Activated CD8-positive, alpha-beta memory T cell treated with anti-CD3 and anti-CD28 coated beads, Interleukin-2, amount 50 U/mL, for 4 hours (primary cell): ENCODE results near the gene MSI2.

Source experiments
- DNase-seq: peaks from one replicate; pipeline ENCODE4 v3.0.0-alpha.2; 2020

MSI2 gene

DNA sequence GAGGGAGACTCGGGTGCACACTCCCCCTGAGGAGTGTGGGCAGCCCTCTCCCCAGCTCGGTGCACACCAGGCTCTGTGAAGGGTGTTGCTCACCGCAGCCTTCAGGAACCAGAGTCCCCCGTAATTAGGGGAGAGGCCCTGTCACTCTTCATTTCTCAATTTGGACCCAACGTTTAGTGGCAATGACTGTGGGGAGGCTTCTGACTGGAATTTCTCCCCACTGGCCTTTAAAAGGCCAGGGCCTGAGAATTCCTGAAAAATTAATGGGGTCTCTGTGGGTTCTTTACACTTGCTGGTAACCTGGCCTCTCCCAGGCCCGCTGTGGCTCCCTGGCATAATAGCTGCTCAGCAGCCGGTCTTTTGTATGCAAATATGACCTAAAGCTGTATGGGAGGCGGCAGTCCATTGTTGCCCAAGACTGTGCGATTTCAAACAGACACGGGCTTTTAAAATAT, 209.7 kb downstream of the MSI2 start:
- DNase-seq: no peak

DNA sequence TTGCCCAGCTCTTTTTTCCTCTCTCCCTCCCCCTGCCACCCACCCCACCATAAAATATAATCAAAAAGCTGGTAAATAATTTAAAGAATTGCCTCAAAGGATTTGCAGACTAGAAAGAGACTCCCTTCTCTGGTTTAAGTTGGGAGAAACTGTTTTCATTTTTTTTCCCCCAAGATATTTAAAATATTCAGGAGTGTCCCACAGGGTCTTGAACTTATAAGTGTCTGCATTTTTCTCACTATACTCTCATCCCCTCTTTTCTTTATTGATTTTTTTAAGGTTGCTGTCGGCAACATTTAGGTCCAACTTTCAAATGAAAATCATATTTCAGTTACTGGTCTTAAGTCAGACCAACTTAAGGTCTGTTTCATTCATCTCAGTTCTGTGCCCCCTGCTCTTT, 210.2 kb downstream of the MSI2 start:
- DNase-seq: no peak

- no peak for DNase-seq
Observed at GRCh38 chr17:57467226-57467625, 210.9 kb downstream of the MSI2 start.

- DNase-seq: no peak
Observed at GRCh38 chr17:57467801-57468200, 211.5 kb downstream of the MSI2 start.

GRCh38 chr17:57468932-57469775, 212.8 kb downstream of the MSI2 start:
- DNase-seq: no peak

- no peak for DNase-seq
Observed at GRCh38 chr17:57470906-57471305, 214.6 kb downstream of the MSI2 start.

- no peak for DNase-seq
Observed at GRCh38 chr17:57471868-57472368, 215.6 kb downstream of the MSI2 start.

DNA sequence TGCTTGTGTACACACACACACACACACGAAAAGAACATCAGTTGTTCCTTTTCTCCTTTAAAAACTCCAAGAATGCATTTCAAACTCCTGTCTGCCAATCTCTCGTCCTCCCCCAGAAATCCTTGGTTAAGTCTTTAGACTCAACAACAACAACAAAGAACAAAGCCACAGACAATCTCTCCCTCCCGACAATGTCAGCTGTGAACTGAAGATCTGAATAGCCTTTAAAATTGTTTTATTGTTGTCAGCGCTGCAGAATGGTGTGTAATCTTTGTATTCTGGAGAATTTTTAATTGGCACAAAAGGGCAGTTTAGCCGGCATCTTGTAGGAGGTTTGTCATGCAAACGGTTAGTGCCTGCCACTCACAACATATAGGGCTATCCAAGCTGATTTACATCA, 219.5 kb downstream of the MSI2 start:
- no peak for DNase-seq

DNA sequence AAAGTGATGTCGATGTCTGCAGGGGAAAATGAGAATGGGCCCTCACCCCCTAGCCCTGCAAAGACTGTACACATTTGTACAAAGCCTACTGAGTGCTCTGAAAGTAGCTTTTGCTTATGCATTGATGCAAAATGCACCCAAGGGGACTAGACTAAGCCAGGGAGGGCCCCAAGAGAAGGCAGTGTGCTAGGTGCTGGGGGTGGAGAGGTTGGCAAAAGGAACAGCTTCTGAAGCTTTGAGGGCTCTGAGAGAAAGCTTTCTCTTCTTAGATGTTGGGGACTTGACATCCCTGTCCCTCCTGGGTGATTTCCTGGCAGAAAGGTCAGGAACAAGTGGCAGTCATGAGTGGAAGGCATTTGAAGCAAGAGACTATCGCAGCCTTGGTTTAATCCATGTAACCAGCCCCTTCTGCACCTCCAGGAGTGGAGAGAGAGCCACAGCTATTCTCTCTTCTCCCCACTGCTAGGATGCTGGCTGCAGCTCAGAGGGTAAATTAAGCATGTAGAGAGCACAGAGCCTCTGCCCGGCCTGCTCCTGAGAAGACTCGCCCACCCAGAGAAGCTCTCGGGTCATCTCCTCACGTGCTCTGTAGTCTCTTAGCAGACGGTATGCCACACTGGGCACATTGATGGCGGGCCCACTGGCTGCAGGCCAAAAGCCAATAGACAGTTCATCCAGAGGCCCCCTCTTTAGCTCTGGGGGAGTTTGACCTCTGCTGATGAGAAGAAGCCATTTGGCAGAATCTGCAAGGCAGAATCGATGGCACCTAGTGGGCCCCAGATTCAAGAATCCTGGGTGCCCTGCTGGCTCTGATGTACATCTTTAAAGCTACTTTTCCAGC, 221.4 kb downstream of the MSI2 start:
- DNase-seq: no peak

DNA sequence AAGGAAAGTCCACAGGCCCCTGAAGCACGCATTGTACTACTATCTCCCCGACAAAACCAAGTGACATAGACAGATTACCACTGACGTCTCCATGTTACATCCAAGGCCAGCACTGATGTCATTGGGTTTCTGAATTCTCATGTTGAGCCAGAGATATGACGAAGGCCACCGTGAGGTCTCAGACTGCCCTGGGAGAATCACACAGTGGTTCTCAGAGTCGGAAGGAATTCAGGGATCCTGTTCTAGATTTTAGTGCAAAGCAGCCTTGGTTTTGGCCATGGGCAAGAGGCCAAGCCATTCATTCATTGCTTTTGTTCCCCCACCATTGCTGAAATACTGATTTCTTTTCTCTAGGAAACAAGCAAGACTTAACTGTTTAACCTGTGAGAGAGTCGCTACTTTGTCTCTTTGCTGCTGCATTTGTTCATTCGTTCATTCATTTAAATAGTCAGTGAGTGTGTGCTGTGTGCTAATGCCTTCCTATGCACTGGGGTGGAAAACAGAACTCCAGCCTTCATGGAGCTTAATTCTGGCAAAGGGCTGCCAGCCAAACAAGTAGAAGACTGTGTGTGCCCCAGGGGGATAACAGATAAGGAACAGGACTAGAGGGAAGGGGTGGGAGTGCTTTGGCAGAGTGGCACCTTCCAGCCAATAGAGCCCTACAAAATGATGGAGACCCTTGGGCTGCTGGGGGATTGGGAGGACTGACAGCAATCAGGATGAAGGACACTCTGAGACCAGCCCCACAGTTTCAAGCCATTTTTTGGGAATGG, 222.3 kb downstream of the MSI2 start:
- no peak for DNase-seq

DNA sequence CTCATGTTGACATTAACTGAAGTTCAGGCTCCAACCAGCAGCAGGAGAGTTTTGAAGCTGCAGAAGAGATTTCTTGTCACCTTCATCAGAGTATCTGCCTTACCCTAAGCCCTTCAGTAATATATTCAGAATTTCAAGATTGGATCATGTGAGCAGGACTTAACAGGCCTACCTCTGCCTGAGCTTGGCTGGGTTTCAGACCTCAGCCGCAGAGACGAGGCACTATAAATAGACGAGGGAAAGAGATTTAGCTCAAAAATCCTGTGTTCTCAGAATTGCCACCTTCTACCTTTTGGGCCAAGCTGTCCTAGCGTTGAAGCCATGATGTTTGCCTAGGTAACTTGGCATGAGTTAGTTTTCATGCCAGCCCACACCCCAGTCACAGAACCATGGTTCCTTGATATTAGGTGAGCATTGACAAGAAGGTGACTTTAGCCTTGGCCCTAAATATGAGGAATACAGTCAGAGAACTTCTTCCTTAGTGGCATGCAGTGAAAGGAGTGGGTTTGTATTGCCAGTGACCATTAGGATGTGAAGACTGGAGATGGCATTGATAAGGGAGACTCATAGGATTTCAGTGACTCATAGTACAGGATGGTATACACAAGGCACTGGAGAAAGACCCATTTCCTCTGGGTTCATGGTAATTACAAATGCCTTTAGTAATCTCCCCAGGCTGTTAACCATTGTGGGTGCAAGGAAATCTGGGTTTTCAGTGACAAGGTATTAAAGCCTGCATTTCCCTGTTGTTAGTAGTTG, 224.3 kb downstream of the MSI2 start:
- no peak for DNase-seq

- DNase-seq: no peak
Observed at GRCh38 chr17:57481910-57482391, 225.6 kb downstream of the MSI2 start.

- no peak for DNase-seq
Observed at GRCh38 chr17:57482657-57483056, 226.3 kb downstream of the MSI2 start.

DNA sequence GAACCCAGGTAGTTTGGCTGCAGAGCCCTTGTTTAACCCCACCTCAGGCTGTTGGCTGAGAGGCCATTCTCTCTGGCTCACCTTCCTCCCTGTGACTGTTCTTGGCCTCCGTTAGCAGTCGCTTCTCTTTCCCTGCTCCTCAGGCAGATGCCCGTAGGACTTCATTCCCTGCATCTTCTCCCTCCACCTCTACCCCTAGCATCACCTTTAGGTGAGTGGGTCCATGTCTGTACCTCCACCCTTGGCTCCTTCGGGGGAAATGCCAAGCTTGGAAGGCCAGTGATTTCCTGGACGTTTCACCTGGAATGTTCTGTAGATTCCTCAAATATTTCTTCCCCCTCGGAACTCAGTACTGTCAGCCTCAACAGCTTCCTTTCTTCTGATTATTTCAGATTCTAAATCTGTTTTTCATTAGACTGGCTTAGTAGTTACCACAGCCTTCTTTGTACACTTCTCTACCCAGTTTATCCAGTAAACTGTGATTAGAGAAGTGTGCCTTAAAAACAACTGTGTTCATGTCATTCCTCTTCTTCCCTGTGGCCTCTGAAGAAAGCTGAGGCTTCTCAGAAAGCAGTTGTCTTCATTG, 227.9 kb downstream of the MSI2 start:
- no peak for DNase-seq

DNA sequence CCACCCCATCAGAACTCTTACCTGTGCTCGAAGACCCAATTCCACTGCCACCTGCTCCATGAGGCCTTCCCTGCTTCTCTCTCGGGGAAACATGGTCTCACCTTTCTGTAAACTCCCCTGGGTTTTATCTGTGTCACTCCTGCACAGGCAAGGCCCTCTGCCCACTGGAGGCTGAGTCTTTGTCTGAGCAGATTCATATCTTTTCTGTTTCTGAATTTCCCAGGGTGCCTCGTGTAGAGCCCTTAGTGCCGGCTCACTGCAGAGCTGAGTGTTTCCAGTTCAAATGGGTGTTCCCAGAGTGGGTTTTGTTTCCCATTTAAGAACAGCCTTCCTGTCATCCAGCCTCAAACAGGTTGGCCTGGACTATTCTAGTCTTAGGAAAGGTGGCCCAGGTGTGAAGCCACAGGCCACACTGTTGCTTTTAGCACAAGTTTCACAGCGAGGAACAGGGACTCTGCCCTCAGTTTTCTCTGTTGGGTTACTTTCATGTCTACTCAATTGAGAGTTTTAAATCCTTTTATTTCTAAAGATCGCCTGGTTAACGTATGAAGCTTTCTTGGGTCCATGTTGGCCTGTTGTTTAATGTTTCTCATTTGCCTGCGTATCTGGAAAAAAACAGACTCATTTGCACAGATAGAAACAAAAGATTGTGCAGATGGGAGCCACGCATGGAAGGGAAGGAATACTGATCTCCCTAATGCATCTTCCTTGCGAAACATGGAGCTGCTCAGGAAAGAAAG, 228.7 kb downstream of the MSI2 start:
- DNase-seq: no peak

DNA sequence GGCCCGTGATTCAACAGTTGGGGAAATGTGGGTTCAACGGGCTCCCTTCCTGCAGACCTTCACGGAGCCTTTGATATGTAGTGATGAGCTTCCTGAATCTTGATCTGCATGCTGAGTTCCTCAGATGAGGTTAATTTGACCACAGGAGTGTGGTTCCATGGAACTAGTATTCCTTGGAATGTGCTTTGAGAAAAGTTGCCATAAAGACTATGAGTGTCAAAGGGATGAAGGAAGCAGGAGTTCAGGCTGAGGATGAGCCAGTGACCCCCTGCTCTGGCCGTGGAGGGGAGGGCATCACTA, 229.2 kb downstream of the MSI2 start:
- no peak for DNase-seq

GRCh38 chr17:57485916-57486881, 229.9 kb downstream of the MSI2 start:
- no peak for DNase-seq

DNA sequence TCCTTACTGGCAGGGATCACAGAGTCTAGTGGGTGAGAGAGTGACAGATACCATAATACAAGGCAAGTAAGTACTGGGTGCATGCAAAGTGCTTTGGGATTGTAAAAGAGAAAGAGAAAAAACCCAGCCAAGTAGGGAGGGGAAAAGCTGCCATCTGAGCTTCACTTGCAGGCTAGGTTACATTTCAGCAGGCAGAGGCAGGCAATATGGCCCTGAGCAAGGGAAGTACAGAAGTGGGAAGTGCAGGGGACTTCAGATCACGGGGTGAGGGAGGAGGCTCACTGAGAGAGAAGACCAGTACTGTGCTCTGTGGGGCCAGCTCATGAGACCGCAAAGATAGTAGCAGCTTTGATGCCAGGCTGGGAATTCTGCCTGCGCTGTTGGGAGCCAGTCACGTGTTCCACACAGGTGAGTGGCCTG, 230.6 kb downstream of the MSI2 start:
- no peak for DNase-seq

- no peak for DNase-seq
Observed at GRCh38 chr17:57487573-57487972, 231.2 kb downstream of the MSI2 start.

DNA sequence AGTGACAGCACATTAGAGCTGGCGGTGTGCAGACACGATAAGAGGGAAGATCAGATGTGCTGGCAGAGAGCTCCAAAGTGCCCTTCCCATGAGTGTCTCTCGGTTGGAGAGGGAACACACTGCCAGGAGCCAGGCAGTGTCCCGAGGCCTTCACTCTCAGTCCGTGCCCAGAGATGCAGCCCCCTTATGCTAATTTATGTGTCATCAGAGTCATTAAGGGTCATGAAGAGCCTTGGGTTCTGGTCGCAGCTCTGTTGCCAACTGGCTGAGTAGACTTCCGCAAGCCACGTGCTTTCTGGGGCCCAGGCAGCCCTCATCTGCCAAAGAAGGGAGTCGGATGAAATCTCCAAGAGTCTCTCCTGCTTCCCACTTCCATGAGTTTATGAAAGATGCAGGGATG, 232.5 kb downstream of the MSI2 start:
- no peak for DNase-seq
